BE2C (cell line): ENCODE results near the gene TMEM108.

Source experiments
- DNase-seq: peaks from one replicate; pipeline ENCODE4 v3.0.0-alpha.2; 2020
- H3K27me3 ChIP-seq: fragments of 250-450 bp; sonication (Bioruptor Pico); 2 replicates; pipeline ENCODE4 v1.5.1; 2020; ENCODE audit warnings: mild to moderate bottlenecking
- H3K36me3 ChIP-seq: fragments of 250-450 bp; sonication (Bioruptor Pico); 2 replicates; pipeline ENCODE4 v1.5.1; 2020; ENCODE audit warnings: mild to moderate bottlenecking
- H3K4me1 ChIP-seq: fragments of 250-450 bp; sonication (Bioruptor Pico); 2 replicates; pipeline ENCODE4 v1.5.1; 2020
- H3K4me3 ChIP-seq: 2 replicates; pipeline ENCODE4 v1.5.1; 2011; ENCODE audit warnings: low read depth, low read length
- H3K9me3 ChIP-seq: fragments of 250-450 bp; sonication (Bioruptor Pico); 2 replicates; pipeline ENCODE4 v1.5.1; 2020
- CTCF ChIP-seq: IDR thresholded peaks from 2 replicates; pipeline ENCODE4 v1.5.1; 2012; ENCODE audit warnings: mild to moderate bottlenecking, low read depth, low read length

TMEM108 gene

GRCh38 chr3:133058831-133059230, 20.6 kb downstream of the TMEM108 start:
- no peak overlapping the region for H3K4me3 ChIP-seq
- no peak for DNase-seq

GRCh38 chr3:133065193-133065961, 27.2 kb downstream of the TMEM108 start:
- no peak for DNase-seq
- TF ChIP-seq CTCF: no peak
- Histone ChIP-seq H3K27me3 (no peaks in the 10 kb centered on the region), H3K36me3 (peaks cover 20% of the 10 kb centered on the region), H3K9me3 (no peaks in the 10 kb centered on the region), H3K4me3 (no peak overlapping the region), H3K4me1 (peaks cover 30% of the 10 kb centered on the region)

More at GRCh38 chr3:133058831-133059230, 20.6 kb downstream of the TMEM108 start:
- Histone ChIP-seq H3K27me3 (no peaks in the 10 kb centered on the region), H3K9me3 (no peaks in the 10 kb centered on the region), H3K4me1 (peaks cover 24% of the 10 kb centered on the region), H3K36me3 (peaks cover 21% of the 10 kb centered on the region)
- TF ChIP-seq CTCF: no peak

- no peak for TF ChIP-seq CTCF
- no peaks in the 10 kb centered on the region for H3K9me3 ChIP-seq
- no peaks in the 10 kb centered on the region for H3K27me3 ChIP-seq
- H3K36me3 ChIP-seq: peaks cover 16% of the 10 kb centered on the region
- no peak for DNase-seq
- H3K4me3 ChIP-seq: no peak overlapping the region
- H3K4me1 ChIP-seq: peaks cover 37% of the 10 kb centered on the region
Observed at GRCh38 chr3:133066026-133066425, 27.8 kb downstream of the TMEM108 start.

DNA sequence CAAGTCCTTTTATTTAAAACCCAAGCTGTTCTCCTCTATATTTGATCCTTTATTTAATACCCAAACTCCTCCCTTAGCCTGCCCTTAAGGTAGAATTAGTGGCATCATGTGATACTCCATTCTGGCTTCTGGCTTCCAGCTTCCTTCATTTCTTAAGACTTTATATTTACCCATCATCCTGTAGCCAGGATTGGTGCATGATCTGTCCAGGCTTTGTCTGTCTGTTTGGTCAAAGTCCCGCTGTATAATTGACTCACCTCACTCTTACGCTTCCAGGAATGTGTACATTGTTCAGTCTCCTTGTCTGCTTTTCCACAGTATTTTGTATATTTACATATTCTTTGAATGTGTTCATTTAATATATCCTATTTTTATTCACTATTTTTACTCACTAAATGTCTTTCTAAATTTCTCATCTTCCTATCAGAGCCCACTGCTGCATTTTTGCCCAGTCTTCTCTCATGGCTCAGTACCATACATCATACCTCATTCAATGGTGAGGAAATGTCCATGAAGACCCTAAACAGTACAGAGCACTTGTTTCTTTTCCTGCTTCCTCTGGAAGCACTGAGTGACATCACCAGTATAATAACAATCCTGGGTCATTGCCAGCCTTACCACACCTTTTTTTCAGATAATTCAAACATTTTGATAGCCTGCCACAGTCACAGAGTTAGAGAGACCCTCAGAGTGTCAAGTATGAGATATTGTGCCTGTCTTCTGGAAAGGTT, 31.5 kb downstream of the TMEM108 start:
- no peak for TF ChIP-seq CTCF
- Histone ChIP-seq H3K9me3 (no peaks in the 10 kb centered on the region), H3K36me3 (peaks cover 10% of the 10 kb centered on the region), H3K4me3 (no peak overlapping the region), H3K27me3 (no peaks in the 10 kb centered on the region), H3K4me1 (peaks cover 29% of the 10 kb centered on the region)
- no peak for DNase-seq

DNA sequence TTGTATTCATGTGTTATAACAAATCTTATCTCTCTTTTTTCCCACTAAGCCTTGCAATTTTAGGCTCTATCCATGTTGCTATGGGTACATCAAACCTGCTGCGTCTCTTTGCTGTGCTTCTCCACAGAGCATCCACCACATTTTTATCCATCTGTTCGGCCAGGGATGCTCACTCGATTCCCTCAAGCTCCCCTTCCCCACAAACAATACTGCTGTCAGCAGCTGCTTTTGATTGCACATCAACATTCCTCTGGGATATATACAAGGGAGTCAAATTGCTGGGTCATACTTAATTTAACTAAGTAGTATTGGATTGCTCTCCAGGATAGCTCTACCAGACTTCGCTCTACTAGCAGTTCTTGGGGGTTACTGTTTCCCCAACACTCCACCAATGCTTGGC, 36.8 kb downstream of the TMEM108 start:
- Histone ChIP-seq H3K27me3 (no peaks in the 10 kb centered on the region), H3K9me3 (no peaks in the 10 kb centered on the region), H3K4me1 (peaks cover 15% of the 10 kb centered on the region), H3K36me3 (peaks cover 29% of the 10 kb centered on the region), H3K4me3 (no peak overlapping the region)
- DNase-seq: no peak
- TF ChIP-seq CTCF: no peak

DNA sequence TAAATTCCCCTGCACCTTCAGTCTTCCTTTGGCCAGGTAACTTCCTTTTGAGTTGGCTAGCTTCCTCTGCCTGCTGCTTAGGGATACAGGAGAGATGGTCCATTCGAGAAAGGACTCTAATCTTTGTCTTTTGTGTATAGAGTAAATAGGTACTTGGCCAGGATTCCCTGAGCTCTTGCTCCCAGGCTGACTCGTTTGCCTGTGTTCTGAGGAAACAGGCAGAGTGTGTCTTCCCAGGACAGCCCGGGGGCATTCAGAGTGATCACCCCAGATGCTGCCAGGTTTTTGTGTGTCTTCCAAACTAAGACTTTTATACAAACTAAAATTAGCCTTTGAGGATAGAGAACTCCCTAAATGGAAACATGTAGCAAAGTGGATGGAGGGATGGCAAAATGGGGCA, 39.5 kb downstream of the TMEM108 start:
- no peak for DNase-seq
- Histone ChIP-seq H3K9me3 (no peaks in the 10 kb centered on the region), H3K4me1 (no peaks in the 10 kb centered on the region; the same call in 1 of the 2 replicates), H3K27me3 (no peaks in the 10 kb centered on the region), H3K36me3 (peaks cover 43% of the 10 kb centered on the region), H3K4me3 (no peak overlapping the region)
- no peak for TF ChIP-seq CTCF
